HepG2 (cell line): ENCODE data around the gene PIM1. TPM values are rescaled to one million over a fixed set of nuclear protein-coding genes. Genes with fewer than 3 reads are reported as not detected.

Experiments
- ATAC-seq: fragments of 200-7000 bp; cut with Tn5 transposase; 3 replicates; pipeline ENCODE4 v1.9.1; 2020; ENCODE audit warnings: mild to moderate bottlenecking, moderate library complexity
- BruUV-seq: library from RNA; stranded (reverse); fragments of 400-500 nt; replicated peaks from 2 replicates; lab custom pipeline; 2021; lab: Mats Ljungman, UMichigan
- CTCF ChIA-PET: fragments of 300-600 bp; formaldehyde crosslinking; extraction: SDS; loops from one replicate; lab custom pipeline; 2021; ENCODE audit warnings: low total read pairs, inconsistent platforms, low intra/inter-chr PET ratio; lab: Yijun Ruan, JAX
- POLR2A ChIA-PET: fragments of 350-600 bp; sonication (Branson Sonifier 250); formaldehyde crosslinking; loops from one replicate; lab custom pipeline; 2020; ENCODE audit warnings: antibody characterized with exemption, inconsistent platforms; lab: Yijun Ruan, JAX
- DNase-seq: peaks from one replicate; pipeline ENCODE4 v3.0.0-alpha.2; 2015; ENCODE audit warnings: low spot score
- FAIRE-seq: peaks from 3 replicates; lab custom pipeline; 2011; peaks lifted over from hg19 to GRCh38; lab: Jason Lieb, UNC
- H2AFZ ChIP-seq: one replicate; pipeline ENCODE4 v1.6.1; 2011; ENCODE audit warnings: low read length, inconsistent platforms
- H3K27ac ChIP-seq: fragments of 300-600 bp; 3 replicates; pipeline ENCODE4 v1.8.0; 2011; ENCODE audit warnings: mixed run types, mild to moderate bottlenecking, mixed read lengths, low read length, inconsistent platforms; ENCODE audit not compliant: insufficient read depth; ENCODE audit errors: extremely low read length
- H3K27me3 ChIP-seq, 2 experiments: fragments of 200-600 bp in 1 of 2; 2 replicates in 1 of 2; 3 replicates in 1 of 2; pipeline versions ENCODE4 v1.6.0 to v1.8.0; 2011; ENCODE audit warnings: low read length in 2 of 2, mild to moderate bottlenecking in 2 of 2, moderate library complexity in 2 of 2, inconsistent platforms in 1 of 2; ENCODE audit not compliant: insufficient read depth in 2 of 2, control insufficient read depth in 1 of 2
- H3K36me3 ChIP-seq, 2 experiments: fragments of 200-600 bp in 1 of 2; replicated peaks in 1 of 2; 2 replicates in 1 of 2; 3 replicates in 1 of 2; pipeline versions ENCODE4 v1.5.1 to v1.8.0; 2011; ENCODE audit warnings: low read length in 2 of 2, inconsistent platforms in 1 of 2; ENCODE audit not compliant: insufficient read depth in 2 of 2, control insufficient read depth in 1 of 2
- H3K4me1 ChIP-seq: 2 replicates; pipeline ENCODE4 v1.5.1; 2012; ENCODE audit warnings: low read length, inconsistent platforms; ENCODE audit not compliant: insufficient read depth
- H3K4me2 ChIP-seq: 2 replicates; pipeline ENCODE4 v1.6.0; 2011; ENCODE audit warnings: low read depth, low read length, inconsistent platforms
- H3K4me3 ChIP-seq, 3 experiments: fragments of 200-600 bp in 1 of 3; sonication (generic), shearing (Covaris generic) in 1 of 3; replicated peaks in 1 of 3; 2 replicates each; pipeline ENCODE4 v1.5.1; 2011 to 2016; ENCODE audit warnings: low read length in 3 of 3, inconsistent platforms in 2 of 3, low read depth in 2 of 3, mild to moderate bottlenecking in 2 of 3, control low read depth in 1 of 3, mixed read lengths in 1 of 3; ENCODE audit not compliant: insufficient read depth in 1 of 3
- H3K79me2 ChIP-seq: one replicate; pipeline ENCODE4 v1.6.1; 2011; ENCODE audit warnings: low read length, inconsistent platforms; ENCODE audit not compliant: insufficient read depth
- H3K9ac ChIP-seq: 2 replicates; pipeline ENCODE4 v1.6.0; 2011; ENCODE audit warnings: mild to moderate bottlenecking, low read depth, low read length, inconsistent platforms; ENCODE audit not compliant: insufficient read depth
- H3K9me3 ChIP-seq: 2 replicates; pipeline ENCODE4 v1.5.1; 2012; ENCODE audit warnings: mild to moderate bottlenecking, low read length
- H4K20me1 ChIP-seq: 2 replicates; pipeline ENCODE4 v1.6.0; 2011; ENCODE audit warnings: inconsistent platforms, mild to moderate bottlenecking, low read length, moderate library complexity; ENCODE audit not compliant: insufficient read depth
- ATF7 ChIP-seq, 2 experiments: fragments of 450-650 bp in 1 of 2; sonication (generic) in 1 of 2; formaldehyde crosslinking in 1 of 2; IDR thresholded peaks; 2 replicates each; pipeline versions ENCODE4 v1.4.0 to v1.6.1; 2016 to 2020; ENCODE audit warnings: antibody characterized with exemption in 1 of 2, mild to moderate bottlenecking in 1 of 2, missing genetic modification reagents in 1 of 2
- CREB1 ChIP-seq, 2 experiments: fragments of 450-650 bp in 1 of 2; IDR thresholded peaks; 2 replicates each; pipeline ENCODE4 v1.6.1; 2016 to 2017; ENCODE audit warnings: control low read depth in 1 of 2, mild to moderate bottlenecking in 1 of 2, missing compliant biosample characterization in 1 of 2, missing genetic modification characterization in 1 of 2
- ELF1 ChIP-seq: sonication (generic); formaldehyde crosslinking; IDR thresholded peaks from 2 replicates; pipeline ENCODE4 v1.4.0; 2020; ENCODE audit warnings: missing genetic modification reagents
- MIXL1 ChIP-seq: IDR thresholded peaks from 2 replicates; pipeline ENCODE4 v1.6.1; 2016
- SKI ChIP-seq: fragments of 450-650 bp; IDR thresholded peaks from one replicate; pipeline ENCODE4 v1.6.1; 2018; ENCODE audit warnings: mild to moderate bottlenecking; ENCODE audit not compliant: partially characterized antibody
- SRSF1 ChIP-seq: fragments of 200-400 bp; formaldehyde crosslinking; optimal IDR thresholded peaks from 2 replicates; pipeline ENCODE3; 2017; ENCODE audit warnings: mild to moderate bottlenecking, low read depth, low read length, moderate library complexity
- ZNF160 ChIP-seq: sonication (generic); formaldehyde crosslinking; IDR thresholded peaks from 2 replicates; pipeline ENCODE4 v1.8.0; 2022; ENCODE audit warnings: mild to moderate bottlenecking, inconsistent platforms, missing genetic modification reagents
- ZNF678 ChIP-seq: sonication (generic); formaldehyde crosslinking; IDR thresholded peaks from 2 replicates; pipeline ENCODE4 v1.4.0; 2020; ENCODE audit warnings: mild to moderate bottlenecking, missing genetic modification reagents
- WGBS: methylation state at CpG from one replicate; pipeline ENCODE4 v1.1.6; 2017; ENCODE audit warnings: low lambda C conversion rate; 5-methylcytosine and 5-hydroxymethylcytosine counted together
- in situ Hi-C: cut with HindIII; loops from 2 replicates; pipeline ENCODE4 v1.10.0; 2017; ENCODE audit warnings: low pct_unique_long_range_greater_than_20kb; ENCODE audit not compliant: extremely low pct_ligation_motif_present
- intact Hi-C: fragments of 100-400 bp; cut with micrococcal nuclease; formaldehyde crosslinking; loops from one replicate; pipeline ENCODE4 v1.10.0; 2022; ENCODE audit not compliant: unreplicated experiment
- polyA plus RNA-seq, 8 experiments: library from polyadenylated mRNA; depleted of rRNA in 3 of 8; stranded (reverse) in 7 of 8; unstranded in 1 of 8; fragments of >200 nt; fragmentation: Illumina TruSeq in 4 of 8; extraction: Trizol in 4 of 8; gene quantifications; 2 replicates each; pipeline versions ENCODE4 v1.2.1 to v1.2.3, GENCODE V29; 2011 to 2016; ENCODE audit warnings: low read depth in 4 of 8, missing spikeins in 1 of 8, mixed read lengths in 1 of 8; ENCODE audit not compliant: insufficient read depth in 1 of 8
- total RNA-seq, 5 experiments: library from RNA; depleted of rRNA; stranded (reverse); fragments of >200 nt; fragmentation: Illumina TruSeq; extraction: Trizol; gene quantifications; 2 replicates each; pipeline ENCODE4 v1.2.3, GENCODE V29; 2016; ENCODE audit warnings: low read depth in 1 of 5
- TF ChIP-seq, protein P1 (sequence below): sonication (generic); formaldehyde crosslinking; IDR thresholded peaks from 2 replicates; pipeline ENCODE4 v1.5.1; 2020; ENCODE audit warnings: mild to moderate bottlenecking, moderate library complexity, missing genetic modification reagents
- TF ChIP-seq, protein P2 (sequence below): sonication (generic); formaldehyde crosslinking; IDR thresholded peaks from 2 replicates; pipeline ENCODE4 v1.5.0; 2020; ENCODE audit warnings: mild to moderate bottlenecking, missing genetic modification reagents

The PIM1 gene
- total and polyA plus RNA-seq, 2 of the 13 experiments (the other 11 are each of a cell fraction or from before 2014, with no cell fraction given) = 29.4 to 117 TPM

DNA sequence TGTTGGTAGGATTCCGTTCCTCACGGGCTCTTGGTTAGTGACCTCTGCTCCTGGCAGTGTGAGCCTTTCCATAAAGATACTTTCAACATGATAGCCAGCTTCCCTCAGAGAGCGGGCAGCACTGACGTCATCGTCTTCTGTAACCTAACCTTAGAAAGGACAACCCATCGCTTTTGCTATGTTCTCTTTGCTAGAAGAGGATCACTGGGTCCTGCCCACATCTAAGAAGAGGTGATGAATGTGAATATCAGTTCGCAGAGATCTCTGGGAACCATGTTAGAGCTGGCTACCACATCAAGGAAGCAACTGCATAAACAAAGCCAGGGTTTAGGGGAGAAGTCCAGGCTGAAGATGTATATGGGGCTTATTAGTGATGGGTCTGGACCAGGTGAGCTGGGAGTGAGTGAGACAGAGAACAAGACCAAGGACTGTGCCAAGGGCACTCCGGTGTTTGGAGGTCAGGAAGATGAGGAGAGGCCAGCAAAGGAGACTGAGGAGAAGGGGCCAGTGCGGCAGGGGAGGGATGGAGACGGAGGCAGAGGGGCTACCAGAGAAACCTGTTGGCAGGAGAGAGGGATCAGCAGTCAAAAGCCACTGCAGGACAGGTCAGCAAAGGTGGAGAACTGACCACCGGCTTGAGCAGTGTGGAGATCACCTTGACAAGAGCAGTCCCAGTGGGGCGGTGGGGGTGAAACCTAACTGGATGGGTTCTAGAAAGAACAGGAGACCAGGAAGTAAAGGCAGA, 39.7 kb downstream of the PIM1 start:
- CTCF ChIA-PET = interaction anchor here (0.9 to 10.6 kb wide), 9 partner anchors 38 to 443 kb away, joined by 3 to 268 read pairs (median 9); partner anchors contain the start of gene C6orf89
- Histone ChIP-seq H3K4me2 (no peak overlapping the region), H3K9ac (no peak overlapping the region), H3K27me3 (peaks cover 5 to 22% of the 10 kb centered on the region in 2 experiments; a peak in 3 of 5 replicates), H2AFZ (no peak overlapping the region), H3K27ac (no peak overlapping the region), H4K20me1 (no peaks in the 10 kb centered on the region), H3K9me3 (no peaks in the 10 kb centered on the region), H3K4me3 (no peak overlapping the region), H3K36me3 (no peaks in the 10 kb centered on the region), H3K79me2 (no peaks in the 10 kb centered on the region), H3K4me1 (peaks cover 19% of the 10 kb centered on the region)
- intact Hi-C loops = loop anchor here (1.0 kb wide), 4 partner anchors 158 to 324 kb away; partner anchors contain the start of gene C6orf89
- POLR2A ChIA-PET = interaction anchor here (0.6 to 2.3 kb wide), 10 partner anchors 14 to 192 kb away, joined by 3 to 7 read pairs (median 4); no protein-coding TSS in a partner anchor
- WGBS = 38% methylated on average over 12 of the region's 12 CpGs
- no peak for DNase-seq
- ATAC-seq = no peak
- no peak for FAIRE-seq
- in situ Hi-C loops = loop anchor here (5.0 to 10.0 kb wide), 4 partner anchors 157 to 442 kb away; partner anchors contain the start of gene C6orf89
- no TSS peak for BruUV-seq
- TF ChIP-seq SRSF1 (no peak), CREB1 (IDR thresholded peaks at IDR 0.05) (peak; percentile 91), CREB1 (CRISPR knock-in tag; IDR thresholded peaks at IDR 0.05) (no peak), ELF1 (CRISPR knock-in tag) (no peak), ZNF678 (CRISPR knock-in tag) (no peak), ATF7 (IDR thresholded peaks at IDR 0.05) (peak; percentile 96), ATF7 (CRISPR knock-in tag; IDR thresholded peaks at IDR 0.05) (no peak), MIXL1 (CRISPR knock-in tag) (no peak), SKI (no peak), ZNF160 (CRISPR knock-in tag) (no peak)
- TF ChIP-seq, protein P1, sequence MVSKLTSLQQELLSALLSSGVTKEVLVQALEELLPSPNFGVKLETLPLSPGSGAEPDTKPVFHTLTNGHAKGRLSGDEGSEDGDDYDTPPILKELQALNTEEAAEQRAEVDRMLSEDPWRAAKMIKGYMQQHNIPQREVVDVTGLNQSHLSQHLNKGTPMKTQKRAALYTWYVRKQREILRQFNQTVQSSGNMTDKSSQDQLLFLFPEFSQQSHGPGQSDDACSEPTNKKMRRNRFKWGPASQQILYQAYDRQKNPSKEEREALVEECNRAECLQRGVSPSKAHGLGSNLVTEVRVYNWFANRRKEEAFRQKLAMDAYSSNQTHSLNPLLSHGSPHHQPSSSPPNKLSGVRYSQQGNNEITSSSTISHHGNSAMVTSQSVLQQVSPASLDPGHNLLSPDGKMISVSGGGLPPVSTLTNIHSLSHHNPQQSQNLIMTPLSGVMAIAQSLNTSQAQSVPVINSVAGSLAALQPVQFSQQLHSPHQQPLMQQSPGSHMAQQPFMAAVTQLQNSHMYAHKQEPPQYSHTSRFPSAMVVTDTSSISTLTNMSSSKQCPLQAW (CRISPR knock-in tag) = 0 out of 2 replicates have a peak, but pooled peaks have one; percentile 5
- TF ChIP-seq, protein P2, sequence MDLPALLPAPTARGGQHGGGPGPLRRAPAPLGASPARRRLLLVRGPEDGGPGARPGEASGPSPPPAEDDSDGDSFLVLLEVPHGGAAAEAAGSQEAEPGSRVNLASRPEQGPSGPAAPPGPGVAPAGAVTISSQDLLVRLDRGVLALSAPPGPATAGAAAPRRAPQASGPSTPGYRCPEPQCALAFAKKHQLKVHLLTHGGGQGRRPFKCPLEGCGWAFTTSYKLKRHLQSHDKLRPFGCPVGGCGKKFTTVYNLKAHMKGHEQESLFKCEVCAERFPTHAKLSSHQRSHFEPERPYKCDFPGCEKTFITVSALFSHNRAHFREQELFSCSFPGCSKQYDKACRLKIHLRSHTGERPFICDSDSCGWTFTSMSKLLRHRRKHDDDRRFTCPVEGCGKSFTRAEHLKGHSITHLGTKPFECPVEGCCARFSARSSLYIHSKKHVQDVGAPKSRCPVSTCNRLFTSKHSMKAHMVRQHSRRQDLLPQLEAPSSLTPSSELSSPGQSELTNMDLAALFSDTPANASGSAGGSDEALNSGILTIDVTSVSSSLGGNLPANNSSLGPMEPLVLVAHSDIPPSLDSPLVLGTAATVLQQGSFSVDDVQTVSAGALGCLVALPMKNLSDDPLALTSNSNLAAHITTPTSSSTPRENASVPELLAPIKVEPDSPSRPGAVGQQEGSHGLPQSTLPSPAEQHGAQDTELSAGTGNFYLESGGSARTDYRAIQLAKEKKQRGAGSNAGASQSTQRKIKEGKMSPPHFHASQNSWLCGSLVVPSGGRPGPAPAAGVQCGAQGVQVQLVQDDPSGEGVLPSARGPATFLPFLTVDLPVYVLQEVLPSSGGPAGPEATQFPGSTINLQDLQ (CRISPR knock-in tag) = 0 out of 2 replicates have a peak, but pooled peaks have one; percentile 20
